Liver (tissue), 3 donors: ENCODE data around the gene FRAS1.

Source experiments
- RAD21 ChIP-seq, 2 donors: IDR thresholded peaks; 2 replicates each; pipeline ENCODE4 v1.6.1; 2016; ENCODE audit warnings: antibody characterized with exemption in 2 of 2, mild to moderate bottlenecking in 2 of 2
- SP1 ChIP-seq: IDR thresholded peaks from 2 replicates; pipeline ENCODE4 v1.6.1; 2018; ENCODE audit warnings: antibody characterized with exemption, mild to moderate bottlenecking
- TF ChIP-seq, protein P1 (sequence below): fragments of 150-350 bp; IDR thresholded peaks from 2 replicates; pipeline ENCODE4 v1.5.1; 2017; ENCODE audit warnings: improper control_type of control experiment, low read depth, low read length; ENCODE audit not compliant: missing input control
- donor health status: healthy.
- donor health status: healthy.

DNA sequence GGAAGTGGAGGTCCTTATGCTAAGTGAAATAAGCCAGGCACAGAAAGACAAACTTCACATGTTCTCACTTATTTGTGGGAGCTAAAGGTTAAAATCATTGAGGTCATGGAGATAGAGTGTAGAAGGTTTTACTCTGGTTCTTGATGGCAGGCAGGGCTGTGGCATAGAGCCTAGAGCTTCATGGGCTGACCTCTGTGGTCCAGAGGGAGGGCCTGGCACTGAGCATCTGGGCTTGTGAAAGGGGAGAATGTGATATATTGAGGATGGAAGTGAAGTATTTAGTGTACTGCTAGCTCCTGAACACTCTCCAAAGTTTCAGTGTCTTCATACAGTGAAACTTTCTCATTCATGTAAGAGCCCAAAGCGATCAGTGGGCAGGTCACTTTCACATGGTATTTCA is 423.2 kb downstream of the FRAS1 start:
- TF ChIP-seq RAD21 (IDR thresholded peaks at IDR 0.05) (no peak), SP1 (no peak)
- TF ChIP-seq, protein P1, sequence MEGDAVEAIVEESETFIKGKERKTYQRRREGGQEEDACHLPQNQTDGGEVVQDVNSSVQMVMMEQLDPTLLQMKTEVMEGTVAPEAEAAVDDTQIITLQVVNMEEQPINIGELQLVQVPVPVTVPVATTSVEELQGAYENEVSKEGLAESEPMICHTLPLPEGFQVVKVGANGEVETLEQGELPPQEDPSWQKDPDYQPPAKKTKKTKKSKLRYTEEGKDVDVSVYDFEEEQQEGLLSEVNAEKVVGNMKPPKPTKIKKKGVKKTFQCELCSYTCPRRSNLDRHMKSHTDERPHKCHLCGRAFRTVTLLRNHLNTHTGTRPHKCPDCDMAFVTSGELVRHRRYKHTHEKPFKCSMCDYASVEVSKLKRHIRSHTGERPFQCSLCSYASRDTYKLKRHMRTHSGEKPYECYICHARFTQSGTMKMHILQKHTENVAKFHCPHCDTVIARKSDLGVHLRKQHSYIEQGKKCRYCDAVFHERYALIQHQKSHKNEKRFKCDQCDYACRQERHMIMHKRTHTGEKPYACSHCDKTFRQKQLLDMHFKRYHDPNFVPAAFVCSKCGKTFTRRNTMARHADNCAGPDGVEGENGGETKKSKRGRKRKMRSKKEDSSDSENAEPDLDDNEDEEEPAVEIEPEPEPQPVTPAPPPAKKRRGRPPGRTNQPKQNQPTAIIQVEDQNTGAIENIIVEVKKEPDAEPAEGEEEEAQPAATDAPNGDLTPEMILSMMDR = no peak
